ENCODE results near the gene SPSB4.

SPSB4 gene

DNA sequence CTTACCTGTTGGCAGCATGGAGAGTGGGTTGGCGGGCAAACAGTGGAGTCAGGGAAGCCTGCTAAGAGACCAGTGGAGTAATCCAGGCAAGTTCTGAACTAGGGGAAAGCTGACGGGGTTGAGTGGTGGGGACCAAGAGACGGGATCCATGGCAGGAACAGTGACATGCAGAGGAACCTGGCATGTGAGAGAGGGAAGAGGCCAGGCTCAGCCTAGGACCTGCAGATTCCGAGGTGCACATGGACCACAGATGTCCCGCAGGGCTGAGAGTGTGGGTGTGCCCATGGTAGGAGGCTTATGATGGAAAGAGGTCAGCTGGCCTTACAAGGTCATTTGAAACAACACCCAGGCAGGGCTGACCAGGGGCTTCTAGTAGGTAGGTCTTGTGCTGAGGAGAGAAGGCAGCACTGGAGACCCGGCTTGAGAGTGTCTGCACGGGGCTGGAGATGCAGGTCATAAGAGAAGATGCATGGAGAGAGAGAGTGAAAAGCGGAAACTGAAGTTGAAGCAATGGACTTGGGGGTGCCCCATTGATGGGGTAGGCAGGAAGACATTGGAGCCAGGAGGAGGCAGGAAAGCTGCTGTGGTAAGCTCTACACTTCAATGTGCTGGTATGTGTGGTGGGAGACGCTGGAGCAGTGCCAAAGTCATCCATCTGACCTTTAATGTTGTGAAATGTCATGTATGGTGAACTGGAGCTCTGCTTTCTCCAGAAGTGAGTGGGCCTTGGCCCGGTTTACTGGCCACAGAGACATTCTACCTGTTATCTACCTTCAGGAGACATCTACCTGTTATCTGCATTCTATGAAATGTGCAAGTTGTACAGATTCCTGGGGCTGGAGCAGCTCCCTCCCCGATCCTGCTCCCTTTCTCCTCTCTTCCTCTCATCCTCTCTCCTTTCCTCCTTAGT, 4.6 kb downstream of the SPSB4 start:
- no peak for DNase-seq

GRCh38 chr3:141056751-141057171, 5.6 kb downstream of the SPSB4 start:
- no peak for DNase-seq

- no peak for DNase-seq
These were observed 6.3 kb downstream of the SPSB4 start for GRCh38 chr3:141057436-141057835.

- DNase-seq, result no peak
These were observed 7.0 kb downstream of the SPSB4 start for GRCh38 chr3:141057946-141058800.

DNA sequence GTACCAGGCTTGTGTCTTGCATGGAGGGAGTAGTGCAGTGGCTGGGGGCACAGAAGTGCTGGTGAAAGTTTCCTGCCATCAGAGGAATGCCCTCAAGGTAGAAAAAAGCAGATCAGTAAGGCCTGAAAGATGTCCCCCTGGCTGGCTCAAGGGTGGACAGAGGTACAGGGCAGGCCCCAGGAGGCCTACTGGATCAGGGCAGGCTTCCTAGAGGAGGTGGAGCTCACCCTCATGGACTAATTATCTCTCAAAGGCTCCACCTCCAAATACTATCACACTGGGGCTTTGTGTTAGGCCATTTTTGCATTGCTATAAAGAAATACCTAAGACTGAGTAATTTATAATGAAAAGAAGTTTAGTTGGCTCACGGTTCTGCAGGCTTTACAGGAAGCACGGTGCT, 7.8 kb downstream of the SPSB4 start:
- no peak for DNase-seq

GRCh38 chr3:141059816-141060215, 8.7 kb downstream of the SPSB4 start:
- no peak for DNase-seq

GRCh38 chr3:141060327-141060726, 9.2 kb downstream of the SPSB4 start:
- DNase-seq, result no peak

GRCh38 chr3:141063831-141064230, 12.7 kb downstream of the SPSB4 start:
- no peak for DNase-seq

DNA sequence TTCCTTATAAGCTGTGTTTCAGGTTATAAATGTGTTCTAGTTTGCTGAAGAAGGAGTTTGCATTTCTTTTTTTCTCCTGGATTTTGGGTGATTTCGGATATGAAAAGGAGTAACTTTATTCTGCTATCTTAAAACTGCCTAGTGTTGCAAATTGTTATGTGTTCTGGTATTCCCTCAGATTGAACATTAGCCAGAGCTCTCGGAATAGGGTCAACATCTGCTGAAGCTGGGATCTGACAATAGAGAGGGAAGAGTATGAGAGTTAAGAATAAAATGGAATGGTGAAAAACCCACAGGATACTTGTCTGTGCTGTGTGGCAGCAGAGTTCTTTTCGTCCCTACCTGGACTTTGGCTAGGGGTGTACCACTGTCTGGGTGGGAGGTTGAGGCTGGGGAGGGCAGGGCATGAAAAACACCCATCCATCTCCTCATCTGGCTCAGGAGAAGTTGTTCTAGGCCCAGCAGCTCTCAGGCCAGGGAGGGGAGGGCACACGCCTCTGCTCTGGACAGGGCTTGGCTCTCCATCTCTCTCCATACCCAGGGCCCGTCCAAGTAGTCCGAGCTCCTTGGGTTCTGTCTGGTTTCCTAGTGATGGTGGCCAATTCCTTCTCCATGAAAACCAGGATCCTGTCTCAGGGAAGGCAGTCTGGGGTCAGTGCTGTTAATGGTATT, 13.2 kb downstream of the SPSB4 start:
- DNase-seq, result no peak

DNA sequence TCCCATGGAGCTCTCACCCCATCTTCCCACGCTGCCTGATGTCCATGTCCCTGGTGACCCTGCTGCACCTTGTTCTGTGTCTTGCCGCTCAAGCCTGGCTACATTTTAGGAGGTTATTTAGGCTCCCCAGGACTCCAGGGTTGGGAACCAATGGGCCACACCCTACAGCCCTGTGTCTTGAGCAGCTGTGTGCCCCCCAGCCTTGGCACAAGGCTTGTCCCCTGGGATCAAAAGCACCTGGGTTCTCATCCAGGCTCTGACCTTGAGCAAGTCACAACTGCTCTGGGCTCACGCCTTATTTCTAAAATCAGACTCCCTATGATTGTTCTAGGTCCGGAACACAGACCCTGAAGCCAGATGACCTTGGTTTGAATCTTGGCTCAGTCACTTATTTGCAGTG, 14.1 kb downstream of the SPSB4 start:
- no peak for DNase-seq

- no peak for DNase-seq
These were observed 15.0 kb downstream of the SPSB4 start for GRCh38 chr3:141065841-141066805.

GRCh38 chr3:141067206-141067974, 16.2 kb downstream of the SPSB4 start:
- DNase-seq, result no peak

GRCh38 chr3:141070229-141070628, 19.1 kb downstream of the SPSB4 start:
- no peak for DNase-seq

DNA sequence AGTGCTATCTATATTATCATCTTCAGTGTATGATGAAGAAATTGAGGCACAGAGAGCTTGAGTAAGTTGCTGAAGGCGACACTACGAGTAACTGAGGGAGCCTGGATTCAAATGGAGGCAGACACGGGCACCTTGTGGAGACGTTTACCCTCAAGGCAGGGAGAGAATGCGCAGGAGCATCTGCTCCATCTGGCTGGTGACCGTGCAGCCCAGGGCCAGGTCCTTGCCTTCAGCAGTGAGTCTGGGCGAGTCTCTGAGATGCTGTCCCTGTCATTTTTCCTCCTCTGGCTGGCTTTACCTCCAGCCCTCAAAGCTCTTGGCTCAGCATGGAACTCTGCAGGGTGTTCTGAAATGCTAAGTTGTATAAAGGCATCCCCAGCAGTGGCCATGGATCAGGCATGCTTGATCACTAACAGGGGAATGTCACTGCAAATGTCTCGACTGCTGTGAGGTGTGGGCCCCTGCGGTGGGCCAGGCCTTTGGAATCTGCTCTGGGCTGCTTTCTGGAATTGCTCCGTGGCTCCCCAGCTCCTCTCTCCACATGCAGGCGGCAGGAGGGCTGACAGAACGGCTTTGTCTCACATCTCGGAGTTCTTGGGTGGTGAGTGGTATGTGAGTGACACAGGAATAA, 19.7 kb downstream of the SPSB4 start:
- DNase-seq, result no peak

- DNase-seq, result no peak
These were observed 20.6 kb downstream of the SPSB4 start for GRCh38 chr3:141071681-141072260.

- no peak for DNase-seq
These were observed 21.8 kb downstream of the SPSB4 start for GRCh38 chr3:141072950-141073349.

DNA sequence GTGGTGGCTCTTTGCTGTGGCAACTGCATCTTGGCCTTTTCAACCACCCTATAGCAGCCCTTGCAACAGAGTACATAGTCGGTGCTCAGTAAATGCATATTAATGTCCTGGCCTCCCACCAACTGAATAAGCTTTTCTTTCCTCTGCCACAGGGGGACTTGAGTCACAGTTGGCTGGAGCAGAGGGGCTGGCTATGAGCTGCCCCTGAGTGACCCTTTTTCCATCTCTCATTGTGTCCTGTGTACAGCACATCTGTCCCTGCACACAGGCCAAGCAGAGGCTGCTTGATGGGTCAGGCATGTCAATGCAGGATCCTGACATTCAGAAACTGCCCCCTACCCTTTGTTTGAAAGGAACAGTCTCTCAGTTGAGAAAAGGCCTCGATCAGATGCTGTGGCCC, 22.4 kb downstream of the SPSB4 start:
- DNase-seq, result no peak

DNA sequence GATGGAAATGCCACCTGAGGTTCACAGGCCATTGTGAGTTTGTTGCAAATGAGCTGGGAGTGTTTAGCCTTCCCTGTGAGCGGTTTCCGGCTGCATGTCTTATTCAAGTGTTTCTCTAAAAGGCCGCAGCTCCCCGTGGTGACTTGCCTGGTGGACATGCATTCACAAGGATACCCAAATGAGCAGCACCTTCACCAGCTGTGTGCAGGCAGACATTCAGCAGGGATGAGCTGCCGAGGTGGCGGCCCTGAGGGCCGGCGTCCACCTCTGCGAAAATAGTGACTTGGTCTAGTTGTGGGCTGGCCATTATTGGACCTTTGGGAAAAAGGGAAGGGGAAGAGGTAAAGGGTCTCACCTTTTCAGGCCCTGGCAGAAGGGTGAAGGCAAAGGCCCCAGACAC, 23.4 kb downstream of the SPSB4 start:
- no peak for DNase-seq

DNA sequence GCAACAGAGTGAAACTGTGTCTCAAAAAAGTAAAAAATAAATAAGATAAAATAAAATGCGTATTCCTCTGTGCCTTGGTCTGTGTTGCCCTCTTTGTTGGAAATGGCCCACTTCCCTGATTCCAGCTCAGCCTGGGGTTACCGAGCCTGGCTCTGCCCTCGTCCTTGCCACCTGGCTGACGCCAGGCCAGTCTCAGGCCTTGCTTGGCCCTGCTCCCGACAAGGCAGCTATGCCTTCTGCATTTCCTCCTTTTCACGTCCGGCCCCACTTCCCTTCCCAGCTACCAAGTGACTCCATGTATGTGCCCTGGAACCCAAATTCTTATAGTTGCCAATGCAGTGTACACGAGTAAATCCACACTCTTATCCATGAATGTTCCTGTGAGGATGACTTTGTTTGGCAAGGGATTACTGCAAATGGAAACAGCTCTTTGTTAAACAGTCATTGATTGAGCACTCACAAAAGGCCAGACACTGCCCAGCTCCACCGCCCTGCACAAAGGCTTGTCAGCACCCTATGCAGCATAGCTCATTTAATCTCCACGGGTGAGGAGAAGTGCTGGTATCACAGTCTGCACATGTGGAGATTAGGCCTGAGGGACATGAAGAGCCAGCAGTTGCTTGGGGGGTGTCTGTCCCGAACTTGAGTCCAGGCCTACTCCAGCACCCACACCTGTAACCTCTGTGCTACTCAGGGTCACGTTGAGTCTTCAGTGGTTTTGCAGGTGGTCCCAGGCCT, 25.1 kb downstream of the SPSB4 start:
- no peak for DNase-seq
